Keratinocyte (primary cell): Measurements from ENCODE around the gene PPFIA3. TPM values are rescaled to one million over a fixed set of nuclear protein-coding genes. Genes with fewer than 3 reads are reported as not detected.

ENCODE experiments used
- DNase-seq: peaks from one replicate; pipeline ENCODE4 v3.0.0-alpha.2; 2011; ENCODE audit warnings: low read depth, missing footprints, low spot score
- FAIRE-seq: peaks from 2 replicates; lab custom pipeline; 2011; peaks lifted over from hg19 to GRCh38; lab: Jason Lieb, UNC
- H2AFZ ChIP-seq: 2 replicates; pipeline ENCODE4 v1.6.0; 2012; ENCODE audit warnings: low read length, control low read depth, inconsistent platforms; ENCODE audit not compliant: control insufficient read depth
- H3K27ac ChIP-seq: 2 replicates; pipeline ENCODE4 v1.5.1; 2011; ENCODE audit warnings: low read length; ENCODE audit not compliant: control insufficient read depth, insufficient read depth
- H3K27me3 ChIP-seq: 3 replicates; pipeline ENCODE4 v1.6.0; 2011; ENCODE audit warnings: low read length; ENCODE audit not compliant: control insufficient read depth, insufficient read depth; ENCODE audit errors: extremely low read depth
- H3K36me3 ChIP-seq, 2 experiments: 2 replicates in 1 of 2; 3 replicates in 1 of 2; pipeline ENCODE4 v1.5.1; 2011; ENCODE audit warnings: low read length in 2 of 2, mild to moderate bottlenecking in 1 of 2; ENCODE audit not compliant: control insufficient read depth in 2 of 2, insufficient read depth in 2 of 2; ENCODE audit errors: extremely low read depth in 1 of 2
- H3K4me1 ChIP-seq: 3 replicates; pipeline ENCODE4 v1.5.1; 2011; ENCODE audit warnings: low read length; ENCODE audit not compliant: control insufficient read depth, insufficient read depth; ENCODE audit errors: extremely low read depth
- H3K4me2 ChIP-seq: 3 replicates; pipeline ENCODE4 v1.6.0; 2011; ENCODE audit warnings: low read depth, low read length; ENCODE audit not compliant: control insufficient read depth, insufficient read depth; ENCODE audit errors: extremely low read depth
- H3K4me3 ChIP-seq, 3 experiments: fragments of 200-600 bp in 1 of 3; sonication (generic) in 1 of 3; 2 replicates in 2 of 3; 3 replicates in 1 of 3; pipeline ENCODE4 v1.5.1; 2011 to 2016; ENCODE audit warnings: low read length in 3 of 3, mild to moderate bottlenecking in 3 of 3, control low read depth in 2 of 3, inconsistent platforms in 1 of 3, low read depth in 1 of 3, mixed read lengths in 1 of 3, mixed run types in 1 of 3, moderate library complexity in 1 of 3; ENCODE audit not compliant: control insufficient read depth in 2 of 3, insufficient read depth in 2 of 3; ENCODE audit errors: extremely low read depth in 1 of 3
- H3K79me2 ChIP-seq: 2 replicates; pipeline ENCODE4 v1.6.0; 2012; ENCODE audit warnings: low read length; ENCODE audit not compliant: control insufficient read depth, insufficient read depth
- H3K9ac ChIP-seq: 3 replicates; pipeline ENCODE4 v1.6.0; 2011; ENCODE audit warnings: low read length; ENCODE audit not compliant: control insufficient read depth, insufficient read depth; ENCODE audit errors: extremely low read depth
- H3K9me1 ChIP-seq: 3 replicates; pipeline ENCODE4 v1.6.0; 2011; ENCODE audit warnings: low read length; ENCODE audit not compliant: control insufficient read depth, insufficient read depth; ENCODE audit errors: extremely low read depth
- H3K9me3 ChIP-seq: 2 replicates; pipeline ENCODE4 v1.5.1; 2012; ENCODE audit warnings: low read depth, low read length; ENCODE audit not compliant: control insufficient read depth
- H4K20me1 ChIP-seq: 3 replicates; pipeline ENCODE4 v1.6.0; 2011; ENCODE audit warnings: low read length; ENCODE audit not compliant: control insufficient read depth, insufficient read depth; ENCODE audit errors: extremely low read depth
- EZH2 ChIP-seq: IDR thresholded peaks from one replicate; pipeline ENCODE4 v1.6.1; 2012; ENCODE audit warnings: inconsistent platforms, mild to moderate bottlenecking, low read length, moderate library complexity
- dilution Hi-C: fragments of 300-500 bp; cut with MboI; formaldehyde crosslinking; loops from one replicate; pipeline ENCODE4 v1.7.0; 2020; ENCODE audit warnings: low sequenced_read_pairs; ENCODE audit not compliant: extremely low pct_ligation_motif_present
- polyA plus RNA-seq, 5 experiments: library from polyadenylated mRNA; depleted of rRNA in 3 of 5; stranded (reverse) in 3 of 5; stranded (forward) in 1 of 5; unstranded in 1 of 5; fragments of >200 nt; gene quantifications; 1 replicate in 1 of 5; 2 replicates in 3 of 5; 3 replicates in 1 of 5; pipeline versions ENCODE4 v1.2.1 to v1.2.3, GENCODE V29; 2011 to 2012; ENCODE audit warnings: missing spikeins in 2 of 5, low read depth in 1 of 5, low replicate concordance in 1 of 5
- TF ChIP-seq, protein P1 (sequence below), 3 experiments: IDR thresholded peaks in 1 of 3; conservative IDR thresholded peaks in 1 of 3; optimal IDR thresholded peaks in 1 of 3; 2 replicates in 2 of 3; 3 replicates in 1 of 3; pipeline versions ENCODE3 to v1.5.1; 2011; ENCODE audit warnings: low read length in 3 of 3, mild to moderate bottlenecking in 3 of 3, moderate library complexity in 2 of 3, control low read depth in 1 of 3, inconsistent platforms in 1 of 3; ENCODE audit not compliant: insufficient read depth in 2 of 3; ENCODE audit errors: extremely low read depth in 1 of 3

PPFIA3 gene
- polyA plus RNA-seq, 1 donor (not counting 4 experiments of a cell fraction or from before 2014, with no cell fraction given) = 3.0 TPM

DNA sequence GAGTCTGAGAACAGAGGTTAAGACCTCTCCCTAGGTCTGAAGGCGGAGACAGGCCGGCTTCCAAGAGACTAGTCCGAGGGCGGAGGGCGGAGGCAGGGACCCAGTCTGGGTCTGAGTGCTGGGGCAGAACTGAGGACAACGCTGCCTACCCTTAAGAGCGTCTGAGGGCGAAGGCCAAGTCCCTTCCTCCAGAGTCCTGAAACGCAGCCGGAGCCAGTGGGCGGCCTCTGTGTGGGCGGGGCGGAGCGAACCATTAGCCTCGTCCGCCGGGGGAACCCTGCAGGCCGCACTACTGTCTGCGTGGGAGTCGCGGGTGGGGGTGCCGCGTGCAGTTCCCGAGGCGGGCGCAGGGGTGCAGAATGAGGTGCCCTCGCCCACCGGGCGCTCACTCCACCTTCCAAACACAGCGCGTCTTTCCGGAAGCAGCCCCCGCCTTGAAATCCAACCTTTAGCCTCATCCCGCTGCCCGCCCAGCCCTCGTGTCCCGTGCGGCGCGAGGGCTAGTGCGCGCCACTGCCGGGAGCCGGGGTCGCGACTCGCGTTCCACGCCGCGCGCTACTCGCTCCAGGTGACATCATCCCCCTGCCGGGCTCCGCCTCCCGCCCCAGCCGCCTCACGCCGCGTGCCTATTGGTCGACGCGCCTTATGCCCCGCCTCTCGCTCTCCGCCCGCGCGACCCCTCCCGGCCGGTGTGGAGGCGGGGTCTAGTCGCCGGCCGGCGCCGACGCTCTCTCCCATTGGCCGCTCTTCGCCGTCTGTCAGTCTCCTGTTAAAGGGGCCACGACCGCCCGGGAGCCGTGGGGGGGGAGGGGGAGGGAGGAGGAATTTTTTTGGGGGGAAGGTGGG lies 556 bp upstream of the PPFIA3 start, which contains the start of gene C19orf73:
Gene C19orf73 (minus strand): TSS at position 579 of the 846 bp plus-strand sequence. CDS start 121 bp downstream, at position 458.
- no peaks in the 10 kb centered on the region for H4K20me1 ChIP-seq
- peaks cover 15% of the 10 kb centered on the region for H3K4me1 ChIP-seq
- no peaks in the 10 kb centered on the region for H3K9me3 ChIP-seq
- H3K79me2 ChIP-seq = no peaks in the 10 kb centered on the region
- FAIRE-seq (no peak), DNase-seq (peak; percentile 59)
- peak within 1 kb of the TSS; percentile 83 for H2AFZ ChIP-seq
- dilution Hi-C loops = no loop called here
- H3K4me3 ChIP-seq = peak within 1 kb of the TSS; percentile 55 to 85 (median 83)
- no peaks in the 10 kb centered on the region for H3K36me3 ChIP-seq
- H3K27ac ChIP-seq = peak within 1 kb of the TSS; percentile 87
- no peaks in the 10 kb centered on the region for H3K27me3 ChIP-seq
- no peaks in the 10 kb centered on the region for H3K9me1 ChIP-seq
- H3K4me2 ChIP-seq = peak within 1 kb of the TSS; percentile 98
- H3K9ac ChIP-seq = peak within 1 kb of the TSS; percentile 83
- TF ChIP-seq, protein P1, sequence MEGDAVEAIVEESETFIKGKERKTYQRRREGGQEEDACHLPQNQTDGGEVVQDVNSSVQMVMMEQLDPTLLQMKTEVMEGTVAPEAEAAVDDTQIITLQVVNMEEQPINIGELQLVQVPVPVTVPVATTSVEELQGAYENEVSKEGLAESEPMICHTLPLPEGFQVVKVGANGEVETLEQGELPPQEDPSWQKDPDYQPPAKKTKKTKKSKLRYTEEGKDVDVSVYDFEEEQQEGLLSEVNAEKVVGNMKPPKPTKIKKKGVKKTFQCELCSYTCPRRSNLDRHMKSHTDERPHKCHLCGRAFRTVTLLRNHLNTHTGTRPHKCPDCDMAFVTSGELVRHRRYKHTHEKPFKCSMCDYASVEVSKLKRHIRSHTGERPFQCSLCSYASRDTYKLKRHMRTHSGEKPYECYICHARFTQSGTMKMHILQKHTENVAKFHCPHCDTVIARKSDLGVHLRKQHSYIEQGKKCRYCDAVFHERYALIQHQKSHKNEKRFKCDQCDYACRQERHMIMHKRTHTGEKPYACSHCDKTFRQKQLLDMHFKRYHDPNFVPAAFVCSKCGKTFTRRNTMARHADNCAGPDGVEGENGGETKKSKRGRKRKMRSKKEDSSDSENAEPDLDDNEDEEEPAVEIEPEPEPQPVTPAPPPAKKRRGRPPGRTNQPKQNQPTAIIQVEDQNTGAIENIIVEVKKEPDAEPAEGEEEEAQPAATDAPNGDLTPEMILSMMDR (optimal IDR thresholded peaks at IDR 0.05 in 1 of 3, IDR thresholded peaks at IDR 0.05 in 1 of 3, conservative IDR thresholded peaks at IDR 0.05 in 1 of 3; ENCODE audit: extremely low read depth in 1 of 3, insufficient read depth in 2 of 3, low read length in 3 of 3) = no peak
- TF ChIP-seq EZH2 = no peak

DNA sequence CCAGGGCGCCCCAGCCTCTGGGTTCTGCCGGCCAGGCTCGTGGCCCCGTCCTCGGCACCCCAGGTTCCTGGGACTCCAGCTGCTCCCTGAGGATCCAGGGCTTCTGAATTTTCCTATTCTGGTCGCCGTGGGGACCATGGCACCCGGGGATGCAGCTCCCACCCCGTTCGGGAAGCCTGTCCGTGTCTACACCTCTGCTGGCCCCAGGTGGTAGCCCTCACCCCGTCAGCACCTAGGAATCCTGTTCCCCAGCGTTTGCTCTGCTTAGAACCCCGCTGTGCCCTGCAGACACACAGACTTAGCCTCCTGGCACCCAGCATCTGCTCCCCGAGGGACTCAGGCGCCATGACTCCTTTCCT lies 960 bp downstream of the PPFIA3 start:
- Histone ChIP-seq H3K4me3 (peak overlapping the region; percentile 55 to 85 (median 68)), H3K79me2 (no peaks in the 10 kb centered on the region), H3K27ac (no peak overlapping the region), H3K4me2 (peak overlapping the region; percentile 88), H2AFZ (no peak overlapping the region), H3K4me1 (peaks cover 16% of the 10 kb centered on the region), H3K36me3 (no peaks in the 10 kb centered on the region), H3K27me3 (no peaks in the 10 kb centered on the region), H4K20me1 (no peaks in the 10 kb centered on the region), H3K9ac (no peak overlapping the region), H3K9me3 (no peaks in the 10 kb centered on the region), H3K9me1 (no peaks in the 10 kb centered on the region)
- DNase-seq (no peak), FAIRE-seq (no peak)
- dilution Hi-C loops = no loop called here
- TF ChIP-seq, protein P1 (optimal IDR thresholded peaks at IDR 0.05 in 1 of 3, IDR thresholded peaks at IDR 0.05 in 1 of 3, conservative IDR thresholded peaks at IDR 0.05 in 1 of 3; ENCODE audit: extremely low read depth in 1 of 3, insufficient read depth in 2 of 3, low read length in 3 of 3) = no peak
- no peak for TF ChIP-seq EZH2
